Esophagus muscularis mucosa (tissue), 4 donors: Measurements from ENCODE around the gene HPX. TPM values are rescaled to one million over a fixed set of nuclear protein-coding genes. Genes with fewer than 3 reads are reported as not detected.

ENCODE experiments used
- DNase-seq: peaks from one replicate; pipeline ENCODE4 v3.0.0-alpha.2; 2017; ENCODE audit errors: extremely low spot score
- H3K27ac ChIP-seq, 4 donors: fragments of 200-600 bp; sonication (generic); replicated peaks in 1 of 4; 1 replicate in 3 of 4; 2 replicates in 1 of 4; pipeline ENCODE4 v1.5.1; 2016 to 2019; ENCODE audit warnings: mild to moderate bottlenecking in 1 of 4
- H3K27me3 ChIP-seq, 4 donors: fragments of 200-600 bp; sonication (generic); one replicate each; pipeline versions ENCODE4 v1.5.1 to v1.6.0; 2016 to 2019
- H3K36me3 ChIP-seq, 4 donors: fragments of 200-600 bp; sonication (generic); one replicate each; pipeline ENCODE4 v1.5.1; 2016 to 2019
- H3K4me1 ChIP-seq, 4 donors: fragments of 200-600 bp; sonication (generic); one replicate each; pipeline ENCODE4 v1.5.1; 2016 to 2019
- H3K4me3 ChIP-seq, 4 donors: fragments of 200-600 bp; sonication (generic); 1 replicate in 2 of 4; 2 replicates in 2 of 4; pipeline ENCODE4 v1.5.1; 2016 to 2019; ENCODE audit warnings: mild to moderate bottlenecking in 4 of 4, moderate library complexity in 1 of 4
- H3K9me3 ChIP-seq, 4 donors: fragments of 200-600 bp; sonication (generic); 1 replicate in 3 of 4; 2 replicates in 1 of 4; pipeline ENCODE4 v1.5.1; 2016 to 2019
- EP300 ChIP-seq: sonication (generic); formaldehyde crosslinking; IDR thresholded peaks from one replicate; pipeline ENCODE4 v1.6.1; 2017; ENCODE audit warnings: antibody characterized with exemption
- POLR2A ChIP-seq: fragments of 450-650 bp; IDR thresholded peaks from one replicate; pipeline ENCODE4 v1.6.1; 2017; ENCODE audit warnings: antibody characterized with exemption, moderate library complexity, mild to moderate bottlenecking, low read depth
- POLR2AphosphoS5 ChIP-seq, 2 donors: sonication (generic); formaldehyde crosslinking; IDR thresholded peaks; one replicate each; pipeline ENCODE4 v1.6.1; 2017; ENCODE audit warnings: antibody characterized with exemption in 2 of 2
- WGBS: methylation state at CpG from one replicate; pipeline ENCODE4 v1.1.5; 2018; 5-methylcytosine and 5-hydroxymethylcytosine counted together
- intact Hi-C: fragments of 100-400 bp; cut with DNase I; formaldehyde crosslinking; loops from one replicate; pipeline ENCODE4 v1.15.1; 2023
- total RNA-seq, 4 donors: library from RNA; depleted of rRNA; stranded (reverse); fragments of >200 nt; gene quantifications; one replicate each; pipeline versions ENCODE4 v1.1.0 to v1.2.1, GENCODE V29; 2016
- TF ChIP-seq, protein P1 (sequence below), 3 experiments: fragments of 200-600 bp in 2 of 3; fragments of 450-650 bp in 1 of 3; sonication (generic) in 2 of 3; IDR thresholded peaks; one replicate each; pipeline ENCODE4 v1.5.1; 2017 to 2019; ENCODE audit warnings: antibody characterized with exemption in 3 of 3, mild to moderate bottlenecking in 2 of 3, moderate library complexity in 1 of 3

The HPX gene
- total RNA-seq, 4 donors from 2014 or later, result 0.50 to 1.2 (median 0.69) TPM

- Histone ChIP-seq H3K36me3 (peaks cover 24 to 67% (median 54%) of the 10 kb centered on the region in 4 donors), H3K27me3 (no peaks in the 10 kb centered on the region), H3K4me1 (peaks cover 0 to 29% (median 15%) of the 10 kb centered on the region in 4 donors), H3K27ac (no peak overlapping the region), H3K9me3 (no peaks in the 10 kb centered on the region), H3K4me3 (no peak overlapping the region)
- intact Hi-C loops, result no loop called here
- no peak for DNase-seq
- 87% methylated on average over 6 of the region's 6 CpGs for WGBS
- TF ChIP-seq POLR2AphosphoS5 (IDR thresholded peaks at IDR 0.05) (no peak), EP300 (no peak), POLR2A (no peak)
- TF ChIP-seq, protein P1, sequence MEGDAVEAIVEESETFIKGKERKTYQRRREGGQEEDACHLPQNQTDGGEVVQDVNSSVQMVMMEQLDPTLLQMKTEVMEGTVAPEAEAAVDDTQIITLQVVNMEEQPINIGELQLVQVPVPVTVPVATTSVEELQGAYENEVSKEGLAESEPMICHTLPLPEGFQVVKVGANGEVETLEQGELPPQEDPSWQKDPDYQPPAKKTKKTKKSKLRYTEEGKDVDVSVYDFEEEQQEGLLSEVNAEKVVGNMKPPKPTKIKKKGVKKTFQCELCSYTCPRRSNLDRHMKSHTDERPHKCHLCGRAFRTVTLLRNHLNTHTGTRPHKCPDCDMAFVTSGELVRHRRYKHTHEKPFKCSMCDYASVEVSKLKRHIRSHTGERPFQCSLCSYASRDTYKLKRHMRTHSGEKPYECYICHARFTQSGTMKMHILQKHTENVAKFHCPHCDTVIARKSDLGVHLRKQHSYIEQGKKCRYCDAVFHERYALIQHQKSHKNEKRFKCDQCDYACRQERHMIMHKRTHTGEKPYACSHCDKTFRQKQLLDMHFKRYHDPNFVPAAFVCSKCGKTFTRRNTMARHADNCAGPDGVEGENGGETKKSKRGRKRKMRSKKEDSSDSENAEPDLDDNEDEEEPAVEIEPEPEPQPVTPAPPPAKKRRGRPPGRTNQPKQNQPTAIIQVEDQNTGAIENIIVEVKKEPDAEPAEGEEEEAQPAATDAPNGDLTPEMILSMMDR (IDR thresholded peaks at IDR 0.05), result no peak
Measured at GRCh38 chr11:6405846-6406245, 34.9 kb downstream of the HPX start.

- intact Hi-C loops, result no loop called here
- TF ChIP-seq POLR2A, result no peak
- TF ChIP-seq, protein P1 (IDR thresholded peaks at IDR 0.05), result no peak
- no peak for TF ChIP-seq POLR2AphosphoS5 (IDR thresholded peaks at IDR 0.05)
- no peak for TF ChIP-seq EP300
- Histone ChIP-seq H3K4me1 (peaks cover 0 to 29% (median 15%) of the 10 kb centered on the region in 4 donors), H3K9me3 (no peaks in the 10 kb centered on the region), H3K27ac (no peak overlapping the region), H3K4me3 (no peak overlapping the region), H3K36me3 (peaks cover 26 to 67% (median 54%) of the 10 kb centered on the region in 4 donors), H3K27me3 (no peaks in the 10 kb centered on the region)
- WGBS, result 53% methylated on average over 10 of the region's 13 CpGs
- no peak for DNase-seq
Measured at GRCh38 chr11:6405052-6405667, 35.6 kb downstream of the HPX start.

- no peak for DNase-seq
- Histone ChIP-seq H3K27me3 (no peaks in the 10 kb centered on the region), H3K27ac (no peak overlapping the region), H3K9me3 (no peaks in the 10 kb centered on the region), H3K4me1 (peaks cover 0 to 29% (median 15%) of the 10 kb centered on the region in 4 donors), H3K4me3 (no peak overlapping the region), H3K36me3 (peaks cover 28 to 67% (median 50%) of the 10 kb centered on the region in 4 donors)
- TF ChIP-seq POLR2A, result no peak
- TF ChIP-seq POLR2AphosphoS5 (IDR thresholded peaks at IDR 0.05), result no peak
- TF ChIP-seq, protein P1 (IDR thresholded peaks at IDR 0.05), result no peak
- no peak for TF ChIP-seq EP300
- intact Hi-C loops, result no loop called here
- 74% methylated on average over 12 of the region's 16 CpGs for WGBS
Measured at GRCh38 chr11:6404342-6405051, 36.3 kb downstream of the HPX start.

DNA sequence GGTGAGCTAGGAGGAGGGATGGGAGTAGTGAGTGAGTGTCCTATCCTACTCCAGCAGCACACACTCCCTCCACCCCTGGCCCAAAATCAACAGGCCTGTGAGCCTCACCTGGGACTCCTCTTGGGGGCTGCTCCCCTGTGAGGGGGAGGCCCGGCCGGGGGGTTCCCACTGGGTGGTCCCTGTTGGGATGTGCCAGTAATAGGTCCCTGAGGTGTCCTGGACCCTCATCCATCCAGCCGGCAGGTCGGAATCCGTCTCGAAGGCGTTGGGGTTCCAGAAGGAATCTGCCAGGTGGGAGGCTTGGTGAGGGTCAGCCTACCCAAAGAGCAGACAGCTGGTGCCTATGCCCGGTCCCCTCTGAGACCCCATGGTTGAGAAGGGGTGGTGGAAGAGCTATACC lies 37.2 kb downstream of the HPX start:
- no peak for DNase-seq
- peaks cover 28 to 67% (median 46%) of the 10 kb centered on the region in 4 donors for H3K36me3 ChIP-seq
- no peaks in the 10 kb centered on the region for H3K27me3 ChIP-seq
- 93% methylated on average over 8 of the region's 8 CpGs for WGBS
- TF ChIP-seq, protein P1 (IDR thresholded peaks at IDR 0.05), result no peak
- no peak for TF ChIP-seq POLR2A
- H3K4me1 ChIP-seq, result peaks cover 0 to 30% (median 15%) of the 10 kb centered on the region in 4 donors
- H3K9me3 ChIP-seq, result no peaks in the 10 kb centered on the region
- H3K27ac ChIP-seq, result no peak overlapping the region
- intact Hi-C loops, result no loop called here
- no peak overlapping the region for H3K4me3 ChIP-seq
